A549 (cell line): Measurements from ENCODE around the gene NIN. TPM values are rescaled to one million over a fixed set of nuclear protein-coding genes. Genes with fewer than 3 reads are reported as not detected.

Experiments
- ATAC-seq, 2 experiments: fragments of 200-7000 bp in 1 of 2; fragments of >200 bp in 1 of 2; cut with Nextera tagmentation in 1 of 2; cut with Tn5 transposase in 1 of 2; 3 replicates each; pipeline versions ENCODE4 v1.8.0 to v1.9.1; 2018 to 2020; ENCODE audit warnings: mild to moderate bottlenecking in 1 of 2, moderate library complexity in 1 of 2
- CTCF ChIA-PET: fragments of 300-600 bp; sonication (Branson Sonifier 250); formaldehyde crosslinking; extraction: SDS; loops from one replicate; lab custom pipeline; 2021; ENCODE audit warnings: antibody characterized with exemption, inconsistent platforms; lab: Yijun Ruan, JAX
- POLR2A ChIA-PET: fragments of 350-600 bp; formaldehyde crosslinking; extraction: SDS; loops from one replicate; lab custom pipeline; 2021; ENCODE audit warnings: antibody characterized with exemption, inconsistent platforms; lab: Yijun Ruan, JAX
- DNase-seq, 2 experiments: peaks; one replicate each; pipeline versions ENCODE4 v3.0.0 to v3.0.0-alpha.2; 2011 to 2016; ENCODE audit warnings: low read depth in 1 of 2, low spot score in 1 of 2
- FAIRE-seq: peaks from 2 replicates; lab custom pipeline; 2011; peaks lifted over from hg19 to GRCh38; lab: Jason Lieb, UNC
- H3K27ac ChIP-seq, 2 experiments: fragments of >200 bp; sonication (Bioruptor Twin); formaldehyde crosslinking; 3 replicates each; pipeline ENCODE4 v1.5.1; 2016 to 2017
- H3K4me1 ChIP-seq: fragments of >200 bp; sonication (Bioruptor Twin); formaldehyde crosslinking; 3 replicates; pipeline ENCODE4 v1.6.1; 2016
- H3K4me2 ChIP-seq: fragments of >200 bp; sonication (Bioruptor Twin); formaldehyde crosslinking; 3 replicates; pipeline ENCODE4 v1.6.1; 2016
- H3K4me3 ChIP-seq: fragments of >200 bp; sonication (Bioruptor Twin); formaldehyde crosslinking; 3 replicates; pipeline ENCODE4 v1.5.1; 2016
- H3K9me3 ChIP-seq: fragments of >200 bp; sonication (Bioruptor Twin); formaldehyde crosslinking; 3 replicates; pipeline ENCODE4 v1.6.1; 2016
- CBX2 ChIP-seq: fragments of 200-600 bp; sonication (generic); IDR thresholded peaks from 2 replicates; pipeline ENCODE4 v1.6.1; 2016; ENCODE audit warnings: low read depth, mild to moderate bottlenecking, borderline replicate concordance
- CEBPB ChIP-seq, 2 experiments: fragments of >200 bp in 1 of 2; sonication (Bioruptor Twin) in 1 of 2; formaldehyde crosslinking in 1 of 2; IDR thresholded peaks; 2 replicates each; pipeline ENCODE4 v1.6.1; 2012 to 2016
- EHF ChIP-seq: fragments of 250-450 bp; sonication (Bioruptor Pico); IDR thresholded peaks from 2 replicates; pipeline ENCODE4 v1.5.0; 2020; ENCODE audit warnings: mild to moderate bottlenecking
- EHMT2 ChIP-seq: fragments of 200-600 bp; sonication (generic); IDR thresholded peaks from 2 replicates; pipeline ENCODE4 v1.6.1; 2016; ENCODE audit warnings: antibody characterized with exemption, low read depth, mild to moderate bottlenecking, moderate library complexity
- EP300 ChIP-seq, 2 experiments: fragments of >200 bp; sonication (Bioruptor Twin); formaldehyde crosslinking; IDR thresholded peaks; 2 replicates in 1 of 2; 3 replicates in 1 of 2; pipeline ENCODE4 v1.6.1; 2016 to 2017
- ESRRA ChIP-seq: fragments of 150-350 bp; IDR thresholded peaks from 2 replicates; pipeline ENCODE4 v1.6.1; 2014; ENCODE audit warnings: mild to moderate bottlenecking, low read length, borderline replicate concordance
- FOSB ChIP-seq: fragments of 250-450 bp; sonication (Bioruptor Pico); IDR thresholded peaks from 2 replicates; pipeline ENCODE4 v1.5.0; 2020; ENCODE audit warnings: mild to moderate bottlenecking, moderate library complexity
- FOSL2 ChIP-seq, 2 experiments: fragments of 450-650 bp in 1 of 2; fragments of >200 bp in 1 of 2; sonication (Bioruptor Twin) in 1 of 2; formaldehyde crosslinking; IDR thresholded peaks; 2 replicates each; pipeline versions ENCODE4 v1.5.0 to v1.6.1; 2016 to 2020; ENCODE audit warnings: mild to moderate bottlenecking in 1 of 2, moderate library complexity in 1 of 2
- HMGXB4 ChIP-seq: fragments of 250-450 bp; sonication (Bioruptor Pico); IDR thresholded peaks from 2 replicates; pipeline ENCODE4 v1.5.0; 2021; ENCODE audit warnings: mild to moderate bottlenecking, moderate library complexity, borderline replicate concordance
- HOXA7 ChIP-seq: fragments of 250-450 bp; sonication (Bioruptor Pico); IDR thresholded peaks from 2 replicates; pipeline ENCODE4 v1.5.0; 2020; ENCODE audit warnings: mild to moderate bottlenecking, moderate library complexity
- JUN ChIP-seq, 2 experiments: fragments of >200 bp; sonication (Bioruptor Twin); formaldehyde crosslinking; IDR thresholded peaks; 2 replicates in 1 of 2; 3 replicates in 1 of 2; pipeline ENCODE4 v1.6.1; 2016 to 2017
- JUNB ChIP-seq: fragments of >200 bp; sonication (Bioruptor Twin); formaldehyde crosslinking; IDR thresholded peaks from 2 replicates; pipeline ENCODE4 v1.6.1; 2016
- KDM1A ChIP-seq: fragments of 200-600 bp; sonication (generic); IDR thresholded peaks from 2 replicates; pipeline ENCODE4 v1.6.1; 2016; ENCODE audit warnings: low read depth, mild to moderate bottlenecking
- MAZ ChIP-seq: fragments of 150-350 bp; IDR thresholded peaks from 2 replicates; pipeline ENCODE4 v1.6.1; 2014; ENCODE audit warnings: antibody characterized with exemption, low read depth, low read length, borderline replicate concordance
- NPAS2 ChIP-seq: fragments of 250-450 bp; sonication (Bioruptor Pico); IDR thresholded peaks from 2 replicates; pipeline ENCODE4 v1.8.0; 2022; ENCODE audit warnings: mild to moderate bottlenecking, moderate library complexity, borderline replicate concordance
- NR3C1 ChIP-seq: fragments of >200 bp; sonication (Bioruptor Twin); formaldehyde crosslinking; IDR thresholded peaks from 3 replicates; pipeline ENCODE4 v1.6.1; 2017
- PBX3 ChIP-seq: IDR thresholded peaks from 2 replicates; pipeline ENCODE4 v1.6.1; 2012
- PHF8 ChIP-seq: fragments of 200-600 bp; sonication (generic); IDR thresholded peaks from 2 replicates; pipeline ENCODE4 v1.6.1; 2016; ENCODE audit warnings: low read depth, mild to moderate bottlenecking, antibody characterized with exemption, moderate library complexity, borderline replicate concordance
- POLR2A ChIP-seq: IDR thresholded peaks from 2 replicates; pipeline ENCODE4 v1.6.1; 2012; ENCODE audit warnings: mild to moderate bottlenecking, low read length
- RAD21 ChIP-seq, 2 experiments: fragments of >200 bp in 1 of 2; sonication (Bioruptor Twin) in 1 of 2; formaldehyde crosslinking in 1 of 2; IDR thresholded peaks in 1 of 2; conservative IDR thresholded peaks in 1 of 2; 2 replicates in 1 of 2; 3 replicates in 1 of 2; pipeline ENCODE4 v1.6.1; 2012 to 2018; ENCODE audit warnings: inconsistent platforms in 1 of 2
- REST ChIP-seq: fragments of 200-600 bp; sonication (generic); IDR thresholded peaks from 2 replicates; pipeline ENCODE4 v1.6.1; 2016; ENCODE audit warnings: antibody characterized with exemption, mild to moderate bottlenecking, moderate library complexity
- SMC3 ChIP-seq: fragments of >200 bp; sonication (Bioruptor Twin); formaldehyde crosslinking; IDR thresholded peaks from 3 replicates; pipeline ENCODE4 v1.6.1; 2018; ENCODE audit warnings: inconsistent platforms
- TFCP2L1 ChIP-seq: fragments of 250-450 bp; sonication (Bioruptor Pico); IDR thresholded peaks from 2 replicates; pipeline ENCODE4 v1.5.0; 2021; ENCODE audit warnings: mild to moderate bottlenecking
- ZFP36 ChIP-seq: fragments of 450-650 bp; IDR thresholded peaks from 2 replicates; pipeline ENCODE4 v1.6.1; 2014; ENCODE audit warnings: borderline replicate concordance; ENCODE audit not compliant: partially characterized antibody
- ZSCAN20 ChIP-seq: fragments of 250-450 bp; sonication (Bioruptor Pico); IDR thresholded peaks from 2 replicates; pipeline ENCODE4 v1.8.0; 2022; ENCODE audit warnings: mild to moderate bottlenecking, moderate library complexity
- WGBS: methylation state at CpG from one replicate; pipeline ENCODE4 v1.1.6; 2017; ENCODE audit errors: missing lambda C conversion rate; 5-methylcytosine and 5-hydroxymethylcytosine counted together
- polyA plus RNA-seq, 4 experiments: library from polyadenylated mRNA; depleted of rRNA in 3 of 4; stranded (reverse); fragments of >200 nt; fragmentation: RNase III in 1 of 4; extraction: RNeasy Plus Mini Kit Qiagen cat#74134 plus additional on column Dnase treatment in 1 of 4; gene quantifications; 2 replicates in 3 of 4; 3 replicates in 1 of 4; pipeline ENCODE4 v1.2.3, GENCODE V29; 2011 to 2017
- TF ChIP-seq, protein P1 (sequence below): fragments of >200 bp; sonication (Bioruptor Twin); formaldehyde crosslinking; IDR thresholded peaks from 3 replicates; pipeline ENCODE4 v1.5.1; 2016

NIN gene
- polyA plus RNA-seq, 2 of the 4 experiments (the other 2 are of a cell fraction), result 12.4 to 19.5 TPM

DNA sequence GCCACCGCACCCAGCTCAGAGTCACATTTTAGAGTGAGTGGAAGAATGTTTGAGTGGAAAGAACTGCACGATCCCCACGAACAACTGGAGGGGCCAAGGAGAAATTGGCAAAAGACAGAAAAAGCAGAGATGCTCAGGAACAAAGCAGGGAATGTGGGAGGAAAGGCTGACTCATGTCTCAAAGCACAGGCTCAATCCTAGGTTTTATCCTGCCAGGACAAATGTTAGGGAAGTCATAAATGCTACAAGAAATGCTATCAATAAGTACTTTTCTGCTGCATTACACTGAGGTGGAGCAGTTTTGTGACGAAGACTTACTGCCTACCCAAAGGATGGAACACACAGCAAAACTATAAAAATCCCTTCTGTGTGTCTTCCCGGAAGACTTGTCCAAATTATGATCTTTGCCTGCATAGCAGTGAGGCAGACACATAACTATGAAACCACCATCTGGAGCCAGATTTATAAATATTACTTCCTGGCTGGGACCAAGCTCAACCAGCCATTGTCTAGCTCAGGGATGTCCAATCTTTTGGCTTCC lies 26.7 kb downstream of the NIN start:
- POLR2A ChIA-PET, result no interaction called here

GRCh38 chr14:50801706-50802105 lies 29.3 kb downstream of the NIN start:
- H3K27ac ChIP-seq, result no peak overlapping the region
- FAIRE-seq, result no peak
- WGBS, result 77% methylated on average over 1 of the region's 1 CpG
- H3K9me3 ChIP-seq, result no peaks in the 10 kb centered on the region
- H3K4me2 ChIP-seq, result no peak overlapping the region
- no peak for ATAC-seq
- POLR2A ChIA-PET, result no interaction called here
- TF ChIP-seq FOSL2 (IDR thresholded peaks at IDR 0.05), result no peak
- no peak for TF ChIP-seq FOSL2 (CRISPR knock-in tag; IDR thresholded peaks at IDR 0.05)
- TF ChIP-seq HOXA7 (CRISPR knock-in tag), result no peak
- no peak for TF ChIP-seq ESRRA
- no peak for TF ChIP-seq TFCP2L1 (CRISPR knock-in tag)
- TF ChIP-seq CBX2, result no peak
- TF ChIP-seq EP300 (IDR thresholded peaks at IDR 0.05), result no peak
- no peak for TF ChIP-seq PBX3
- TF ChIP-seq POLR2A, result no peak
- no peak for TF ChIP-seq JUN (IDR thresholded peaks at IDR 0.05)
- TF ChIP-seq EHF (CRISPR knock-in tag), result no peak
- TF ChIP-seq JUNB, result no peak
- no peak for TF ChIP-seq CEBPB (IDR thresholded peaks at IDR 0.05)
- no peak for TF ChIP-seq NR3C1
- TF ChIP-seq MAZ, result no peak
- TF ChIP-seq, all 56 proteins: peak for 0
- DNase-seq, result no peak
- Histone ChIP-seq H3K4me1 (peaks cover 34% of the 10 kb centered on the region; the same call in 2 of the 3 replicates), H3K4me3 (no peak overlapping the region)
- CTCF ChIA-PET, result interaction anchor here (1.2 to 2.5 kb wide), 4 partner anchors 13 to 28 kb away, joined by 3 to 8 read pairs (median 3); no protein-coding TSS in a partner anchor

More for the DNA sequence above, 26.7 kb downstream of the NIN start:
- ATAC-seq (no peak), FAIRE-seq (no peak), DNase-seq (no peak)
- TF ChIP-seq KDM1A (no peak), RAD21 (conservative IDR thresholded peaks at IDR 0.05 in 1 of 2, IDR thresholded peaks at IDR 0.05 in 1 of 2) (no peak), SMC3 (no peak), FOSB (CRISPR knock-in tag) (no peak), HOXA7 (CRISPR knock-in tag) (no peak), FOSL2 (IDR thresholded peaks at IDR 0.05) (no peak), FOSL2 (CRISPR knock-in tag; IDR thresholded peaks at IDR 0.05) (no peak), ZSCAN20 (CRISPR knock-in tag) (no peak), HMGXB4 (CRISPR knock-in tag) (no peak), ZFP36 (no peak), EHF (CRISPR knock-in tag) (no peak), REST (no peak), PHF8 (no peak), EHMT2 (no peak), NPAS2 (CRISPR knock-in tag) (no peak), EP300 (IDR thresholded peaks at IDR 0.05) (no peak), CEBPB (IDR thresholded peaks at IDR 0.05) (no peak)
- TF ChIP-seq, protein P1, sequence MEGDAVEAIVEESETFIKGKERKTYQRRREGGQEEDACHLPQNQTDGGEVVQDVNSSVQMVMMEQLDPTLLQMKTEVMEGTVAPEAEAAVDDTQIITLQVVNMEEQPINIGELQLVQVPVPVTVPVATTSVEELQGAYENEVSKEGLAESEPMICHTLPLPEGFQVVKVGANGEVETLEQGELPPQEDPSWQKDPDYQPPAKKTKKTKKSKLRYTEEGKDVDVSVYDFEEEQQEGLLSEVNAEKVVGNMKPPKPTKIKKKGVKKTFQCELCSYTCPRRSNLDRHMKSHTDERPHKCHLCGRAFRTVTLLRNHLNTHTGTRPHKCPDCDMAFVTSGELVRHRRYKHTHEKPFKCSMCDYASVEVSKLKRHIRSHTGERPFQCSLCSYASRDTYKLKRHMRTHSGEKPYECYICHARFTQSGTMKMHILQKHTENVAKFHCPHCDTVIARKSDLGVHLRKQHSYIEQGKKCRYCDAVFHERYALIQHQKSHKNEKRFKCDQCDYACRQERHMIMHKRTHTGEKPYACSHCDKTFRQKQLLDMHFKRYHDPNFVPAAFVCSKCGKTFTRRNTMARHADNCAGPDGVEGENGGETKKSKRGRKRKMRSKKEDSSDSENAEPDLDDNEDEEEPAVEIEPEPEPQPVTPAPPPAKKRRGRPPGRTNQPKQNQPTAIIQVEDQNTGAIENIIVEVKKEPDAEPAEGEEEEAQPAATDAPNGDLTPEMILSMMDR, result no peak
- WGBS, result 88% methylated on average over 5 of the region's 5 CpGs
- Histone ChIP-seq H3K4me2 (no peak overlapping the region), H3K27ac (no peak overlapping the region), H3K4me3 (no peak overlapping the region), H3K9me3 (no peaks in the 10 kb centered on the region), H3K4me1 (peaks cover 21% of the 10 kb centered on the region; the same call in 2 of the 3 replicates)
- CTCF ChIA-PET, result interaction anchor here (0.7 to 2.5 kb wide), 3 partner anchors 27 to 56 kb away, joined by 3 to 8 read pairs (median 6); no protein-coding TSS in a partner anchor
